Measurements from ENCODE around the gene CREM. TPM values are rescaled to one million over a fixed set of nuclear protein-coding genes. Genes with fewer than 3 reads are reported as not detected.

Gene CREM
- total RNA-seq, 1 experiment from 2014 or later, result 21.4 TPM

DNA sequence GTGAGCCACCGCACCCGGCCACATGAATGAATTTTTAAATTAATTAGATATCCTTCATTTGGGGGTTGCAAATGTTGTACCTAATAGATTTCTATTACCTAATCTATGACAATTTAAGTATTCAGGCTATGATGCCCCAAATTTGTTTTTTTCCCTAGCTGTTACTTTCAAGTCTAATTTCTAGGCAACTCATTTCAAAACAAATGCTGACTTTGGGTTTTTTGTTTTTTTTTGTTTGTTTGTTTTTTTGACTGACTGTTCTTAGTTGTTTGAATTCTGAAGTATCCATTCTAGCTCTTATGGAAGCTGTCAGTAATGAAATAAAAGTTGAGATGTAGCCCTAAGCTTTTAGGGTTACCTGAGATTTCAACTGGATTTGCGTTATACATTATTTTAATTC is 62.3 kb downstream of the CREM start:
- no peaks in the 10 kb centered on the region for H3K36me3 ChIP-seq (ENCODE audit: control insufficient read depth in 1 of 2, insufficient read depth in 2 of 2, low read length in 2 of 2)
- H3K27me3 ChIP-seq (ENCODE audit: insufficient read depth, low read length), result no peaks in the 10 kb centered on the region
- H3K4me2 ChIP-seq (ENCODE audit: low read length), result no peak overlapping the region
- H2AFZ ChIP-seq (ENCODE audit: low read depth, low read length, poor library complexity, severe bottlenecking), result no peak overlapping the region
- DNase-seq (ENCODE audit: low read depth, low spot score), result no peak
- H3K4me1 ChIP-seq (ENCODE audit: control insufficient read depth in 1 of 2, insufficient read depth in 2 of 2, low read length in 2 of 2), result no peaks in the 10 kb centered on the region
- no peak overlapping the region for H3K27ac ChIP-seq (ENCODE audit: low read depth, low read length)
- no peaks in the 10 kb centered on the region for H4K20me1 ChIP-seq (ENCODE audit: insufficient read depth)
- H3K4me3 ChIP-seq (replicated peaks in 1 of 2; ENCODE audit: low read depth in 1 of 2, low read length in 2 of 2), result no peak overlapping the region
- CTCF ChIA-PET, result no interaction called here
- RAD21 ChIA-PET (ENCODE audit: low non-redundant PET in 1 of 2, low total read pairs in 2 of 2, uncharacterized antibody in 2 of 2, unreplicated experiment in 2 of 2), result no interaction called here
- no peak overlapping the region for H3K9ac ChIP-seq (ENCODE audit: low read length)
- POLR2A ChIA-PET, result no interaction called here
- TF ChIP-seq, protein P1, sequence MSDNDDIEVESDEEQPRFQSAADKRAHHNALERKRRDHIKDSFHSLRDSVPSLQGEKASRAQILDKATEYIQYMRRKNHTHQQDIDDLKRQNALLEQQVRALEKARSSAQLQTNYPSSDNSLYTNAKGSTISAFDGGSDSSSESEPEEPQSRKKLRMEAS (IDR thresholded peaks at IDR 0.05), result no peak
- TF ChIP-seq CEBPB (IDR thresholded peaks at IDR 0.05; ENCODE audit: low read depth), result no peak
- TF ChIP-seq, protein P2, sequence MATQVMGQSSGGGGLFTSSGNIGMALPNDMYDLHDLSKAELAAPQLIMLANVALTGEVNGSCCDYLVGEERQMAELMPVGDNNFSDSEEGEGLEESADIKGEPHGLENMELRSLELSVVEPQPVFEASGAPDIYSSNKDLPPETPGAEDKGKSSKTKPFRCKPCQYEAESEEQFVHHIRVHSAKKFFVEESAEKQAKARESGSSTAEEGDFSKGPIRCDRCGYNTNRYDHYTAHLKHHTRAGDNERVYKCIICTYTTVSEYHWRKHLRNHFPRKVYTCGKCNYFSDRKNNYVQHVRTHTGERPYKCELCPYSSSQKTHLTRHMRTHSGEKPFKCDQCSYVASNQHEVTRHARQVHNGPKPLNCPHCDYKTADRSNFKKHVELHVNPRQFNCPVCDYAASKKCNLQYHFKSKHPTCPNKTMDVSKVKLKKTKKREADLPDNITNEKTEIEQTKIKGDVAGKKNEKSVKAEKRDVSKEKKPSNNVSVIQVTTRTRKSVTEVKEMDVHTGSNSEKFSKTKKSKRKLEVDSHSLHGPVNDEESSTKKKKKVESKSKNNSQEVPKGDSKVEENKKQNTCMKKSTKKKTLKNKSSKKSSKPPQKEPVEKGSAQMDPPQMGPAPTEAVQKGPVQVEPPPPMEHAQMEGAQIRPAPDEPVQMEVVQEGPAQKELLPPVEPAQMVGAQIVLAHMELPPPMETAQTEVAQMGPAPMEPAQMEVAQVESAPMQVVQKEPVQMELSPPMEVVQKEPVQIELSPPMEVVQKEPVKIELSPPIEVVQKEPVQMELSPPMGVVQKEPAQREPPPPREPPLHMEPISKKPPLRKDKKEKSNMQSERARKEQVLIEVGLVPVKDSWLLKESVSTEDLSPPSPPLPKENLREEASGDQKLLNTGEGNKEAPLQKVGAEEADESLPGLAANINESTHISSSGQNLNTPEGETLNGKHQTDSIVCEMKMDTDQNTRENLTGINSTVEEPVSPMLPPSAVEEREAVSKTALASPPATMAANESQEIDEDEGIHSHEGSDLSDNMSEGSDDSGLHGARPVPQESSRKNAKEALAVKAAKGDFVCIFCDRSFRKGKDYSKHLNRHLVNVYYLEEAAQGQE (IDR thresholded peaks at IDR 0.05; ENCODE audit: low read depth), result no peak
- no peak for TF ChIP-seq POLR2AphosphoS5 (IDR thresholded peaks at IDR 0.05; ENCODE audit: low read depth, low read length)
- no peak for TF ChIP-seq ZFX (IDR thresholded peaks at IDR 0.05)
- TF ChIP-seq POLR2A (IDR thresholded peaks at IDR 0.05; ENCODE audit: borderline replicate concordance, extremely low read depth, insufficient read depth, insufficient read length), result no peak
- TF ChIP-seq, protein P3, sequence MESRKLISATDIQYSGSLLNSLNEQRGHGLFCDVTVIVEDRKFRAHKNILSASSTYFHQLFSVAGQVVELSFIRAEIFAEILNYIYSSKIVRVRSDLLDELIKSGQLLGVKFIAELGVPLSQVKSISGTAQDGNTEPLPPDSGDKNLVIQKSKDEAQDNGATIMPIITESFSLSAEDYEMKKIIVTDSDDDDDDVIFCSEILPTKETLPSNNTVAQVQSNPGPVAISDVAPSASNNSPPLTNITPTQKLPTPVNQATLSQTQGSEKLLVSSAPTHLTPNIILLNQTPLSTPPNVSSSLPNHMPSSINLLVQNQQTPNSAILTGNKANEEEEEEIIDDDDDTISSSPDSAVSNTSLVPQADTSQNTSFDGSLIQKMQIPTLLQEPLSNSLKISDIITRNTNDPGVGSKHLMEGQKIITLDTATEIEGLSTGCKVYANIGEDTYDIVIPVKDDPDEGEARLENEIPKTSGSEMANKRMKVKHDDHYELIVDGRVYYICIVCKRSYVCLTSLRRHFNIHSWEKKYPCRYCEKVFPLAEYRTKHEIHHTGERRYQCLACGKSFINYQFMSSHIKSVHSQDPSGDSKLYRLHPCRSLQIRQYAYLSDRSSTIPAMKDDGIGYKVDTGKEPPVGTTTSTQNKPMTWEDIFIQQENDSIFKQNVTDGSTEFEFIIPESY (IDR thresholded peaks at IDR 0.05; ENCODE audit: extremely low read depth, insufficient replicate concordance, low read length), result no peak
- TF ChIP-seq TCF7L2 (IDR thresholded peaks at IDR 0.05; ENCODE audit: borderline replicate concordance, extremely low read depth, insufficient read depth, insufficient read length), result no peak
- no peak for TF ChIP-seq CBX3 (IDR thresholded peaks at IDR 0.05; ENCODE audit: low read depth)
- no peak for TF ChIP-seq SRF (IDR thresholded peaks at IDR 0.05; ENCODE audit: low read depth)
- TF ChIP-seq SIN3A (IDR thresholded peaks at IDR 0.05; ENCODE audit: low read depth), result no peak
- no peak for TF ChIP-seq FOSL1 (IDR thresholded peaks at IDR 0.05; ENCODE audit: low read depth)
- TF ChIP-seq RAD21 (IDR thresholded peaks at IDR 0.05; ENCODE audit: low read depth), result no peak
- no peak for TF ChIP-seq ELF1 (IDR thresholded peaks at IDR 0.05; ENCODE audit: borderline replicate concordance, low read depth)
- TF ChIP-seq, protein P4, sequence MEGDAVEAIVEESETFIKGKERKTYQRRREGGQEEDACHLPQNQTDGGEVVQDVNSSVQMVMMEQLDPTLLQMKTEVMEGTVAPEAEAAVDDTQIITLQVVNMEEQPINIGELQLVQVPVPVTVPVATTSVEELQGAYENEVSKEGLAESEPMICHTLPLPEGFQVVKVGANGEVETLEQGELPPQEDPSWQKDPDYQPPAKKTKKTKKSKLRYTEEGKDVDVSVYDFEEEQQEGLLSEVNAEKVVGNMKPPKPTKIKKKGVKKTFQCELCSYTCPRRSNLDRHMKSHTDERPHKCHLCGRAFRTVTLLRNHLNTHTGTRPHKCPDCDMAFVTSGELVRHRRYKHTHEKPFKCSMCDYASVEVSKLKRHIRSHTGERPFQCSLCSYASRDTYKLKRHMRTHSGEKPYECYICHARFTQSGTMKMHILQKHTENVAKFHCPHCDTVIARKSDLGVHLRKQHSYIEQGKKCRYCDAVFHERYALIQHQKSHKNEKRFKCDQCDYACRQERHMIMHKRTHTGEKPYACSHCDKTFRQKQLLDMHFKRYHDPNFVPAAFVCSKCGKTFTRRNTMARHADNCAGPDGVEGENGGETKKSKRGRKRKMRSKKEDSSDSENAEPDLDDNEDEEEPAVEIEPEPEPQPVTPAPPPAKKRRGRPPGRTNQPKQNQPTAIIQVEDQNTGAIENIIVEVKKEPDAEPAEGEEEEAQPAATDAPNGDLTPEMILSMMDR (IDR thresholded peaks at IDR 0.05 in 2 of 3, conservative IDR thresholded peaks at IDR 0.05 in 1 of 3; ENCODE audit: borderline replicate concordance in 1 of 3, insufficient read depth in 1 of 3, low read depth in 2 of 3, low read length in 2 of 3), result no peak
- no TSS peak for BruUV-seq (replicated peaks)
- intact Hi-C loops (cut with micrococcal nuclease), result no loop called here
- no peak for ATAC-seq
- H3K9me2 ChIP-seq (ENCODE audit: insufficient read depth), result no peaks in the 10 kb centered on the region
- no peaks in the 10 kb centered on the region for H3K9me3 ChIP-seq (ENCODE audit: control insufficient read depth in 1 of 2, insufficient read depth in 1 of 2, low read depth in 1 of 2, low read length in 2 of 2)
- H3K79me2 ChIP-seq (ENCODE audit: insufficient read depth, low read length), result no peaks in the 10 kb centered on the region

Data from HCT116 (cell line).